Kidney (tissue), 14 donors: ENCODE measurements around the gene LBH. TPM values are rescaled to one million over a fixed set of nuclear protein-coding genes. Genes with fewer than 3 reads are reported as not detected.
A peak's percentile ranks its signal among the peaks of the same experiment; 100 is the strongest.

Source experiments
- DNase-seq, 5 donors: peaks; one replicate each; pipeline ENCODE4 v3.0.0-alpha.2; 2013 to 2020
- FAIRE-seq: peaks from 2 replicates; lab custom pipeline; 2012; peaks lifted over from hg19 to GRCh38; lab: Jason Lieb, UNC
- H3K27ac ChIP-seq, 2 donors: one replicate each; pipeline ENCODE4 v1.7.0; 2013; ENCODE audit warnings: low read depth in 2 of 2, low read length in 2 of 2, inconsistent platforms in 1 of 2
- H3K27me3 ChIP-seq: one replicate; pipeline ENCODE4 v1.7.1; 2013; ENCODE audit warnings: low read length, inconsistent platforms; ENCODE audit not compliant: control insufficient read depth, insufficient read depth
- H3K36me3 ChIP-seq, 3 donors: one replicate each; pipeline versions ENCODE4 v1.7.0 to v1.7.1; 2013; ENCODE audit warnings: low read length in 3 of 3, control low read depth in 1 of 3, inconsistent platforms in 1 of 3; ENCODE audit not compliant: insufficient read depth in 3 of 3, control insufficient read depth in 2 of 3
- H3K4me1 ChIP-seq, 3 donors: one replicate each; pipeline versions ENCODE4 v1.7.0 to v1.7.1; 2013; ENCODE audit warnings: low read length in 3 of 3, inconsistent platforms in 1 of 3, low read depth in 1 of 3; ENCODE audit not compliant: control insufficient read depth in 2 of 3, insufficient read depth in 2 of 3
- H3K4me3 ChIP-seq, 3 donors: one replicate each; pipeline versions ENCODE4 v1.7.0 to v1.8.1; 2013; ENCODE audit warnings: low read length in 3 of 3, control low read depth in 1 of 3, inconsistent platforms in 1 of 3
- H3K9ac ChIP-seq, 3 donors: one replicate each; pipeline versions ENCODE4 v1.7.0 to v1.7.1; 2013; ENCODE audit warnings: low read length in 3 of 3, control low read depth in 1 of 3, inconsistent platforms in 1 of 3
- H3K9me3 ChIP-seq, 3 donors: one replicate each; pipeline versions ENCODE4 v1.7.0 to v1.7.1; 2013; ENCODE audit warnings: low read length in 3 of 3, control low read depth in 1 of 3, inconsistent platforms in 1 of 3; ENCODE audit not compliant: control insufficient read depth in 2 of 3, insufficient read depth in 1 of 3
- CTCF ChIP-seq: IDR thresholded peaks from 3 replicates; pipeline ENCODE4 v1.5.1; 2012; ENCODE audit warnings: mild to moderate bottlenecking, moderate library complexity, borderline replicate concordance; ENCODE audit not compliant: insufficient read depth; ENCODE audit errors: extremely low read depth
- intact Hi-C: fragments of 100-400 bp; cut with DNase I; formaldehyde crosslinking; loops from one replicate; pipeline ENCODE4 v1.11.1; 2022
- polyA plus RNA-seq: library from polyadenylated mRNA; stranded (reverse); fragments of 350-450 nt; fragmentation: Illumina TruSeq; extraction: RNeasy Lipid Tissue Mini Kit (QIAGEN cat#74804); gene quantifications from one replicate; pipeline ENCODE4 v1.2.3, GENCODE V29; 2014; ENCODE audit warnings: low read depth, low replicate concordance; ENCODE audit not compliant: insufficient read depth
- total RNA-seq: library from RNA; stranded (reverse); fragmentation: NEBNext Ultra II Directional; extraction: Animal tissue kit (Norgen Biotek cat#: 25700); gene quantifications from one replicate; pipeline ENCODE4 v1.2.1, GENCODE V29; 2021
- donor health status: control.
- donor health status: control.
- donor health status: control.
- donor health status: control.
- donor health status: control.
- donor health status: DM: yes; HTN: yes; CAD: no.
- donor health status: Normal renal cell carcinoma (clear cell type).

The LBH gene
- total and polyA plus RNA-seq, 2 donors from 2014 or later = 27.2 to 81.9 TPM

GRCh38 chr2:30255026-30255425 lies 23.7 kb downstream of the LBH start:
- no peaks in the 10 kb centered on the region for H3K9me3 ChIP-seq
- intact Hi-C loops = no loop called here
- peaks cover 3 to 27% (median 16%) of the 10 kb centered on the region in 3 donors for H3K4me1 ChIP-seq
- H3K9ac ChIP-seq = no peak overlapping the region
- H3K4me3 ChIP-seq = no peak overlapping the region
- DNase-seq (no peak), FAIRE-seq (no peak)
- H3K36me3 ChIP-seq = peaks cover 2 to 25% (median 20%) of the 10 kb centered on the region in 3 donors
- H3K27me3 ChIP-seq = no peaks in the 10 kb centered on the region
- peak overlapping the region in 1 of 2 donors; percentile 30 for H3K27ac ChIP-seq
- TF ChIP-seq CTCF = no peak

- no peak for TF ChIP-seq CTCF
- Histone ChIP-seq H3K36me3 (peaks cover 2 to 25% (median 20%) of the 10 kb centered on the region in 3 donors), H3K9me3 (no peaks in the 10 kb centered on the region), H3K4me3 (no peak overlapping the region), H3K9ac (no peak overlapping the region), H3K27ac (no peak overlapping the region), H3K27me3 (no peaks in the 10 kb centered on the region), H3K4me1 (peaks cover 3 to 27% (median 16%) of the 10 kb centered on the region in 3 donors)
- intact Hi-C loops = no loop called here
- FAIRE-seq (no peak), DNase-seq (peak in 1 of 5 donors; percentile 37)
Observed at GRCh38 chr2:30255466-30256408, 24.4 kb downstream of the LBH start.

- H3K9ac ChIP-seq = no peak overlapping the region
- no peak overlapping the region for H3K27ac ChIP-seq
- peaks cover 3 to 21% (median 15%) of the 10 kb centered on the region in 3 donors for H3K4me1 ChIP-seq
- intact Hi-C loops = no loop called here
- no peaks in the 10 kb centered on the region for H3K27me3 ChIP-seq
- DNase-seq (no peak), FAIRE-seq (no peak)
- no peaks in the 10 kb centered on the region for H3K9me3 ChIP-seq
- TF ChIP-seq CTCF = no peak
- H3K36me3 ChIP-seq = peaks cover 2 to 25% (median 20%) of the 10 kb centered on the region in 3 donors
- H3K4me3 ChIP-seq = no peak overlapping the region
Observed at GRCh38 chr2:30257266-30258214, 26.2 kb downstream of the LBH start.
